IMR-90 (cell line): ENCODE results near the gene CKAP5. TPM values are rescaled to one million over a fixed set of nuclear protein-coding genes. Genes with fewer than 3 reads are reported as not detected.

Source experiments
- ATAC-seq: fragments of 200-7000 bp; cut with Tn5 transposase; 2 replicates; pipeline ENCODE4 v1.9.1; 2020; ENCODE audit warnings: low read depth, mild to moderate bottlenecking, moderate library complexity
- BruUV-seq: library from RNA; stranded (reverse); fragments of 400-500 nt; replicated peaks from 2 replicates; lab custom pipeline; 2021; lab: Mats Ljungman, UMichigan
- CTCF ChIA-PET: fragments of 300-600 bp; formaldehyde crosslinking; extraction: SDS; loops from one replicate; lab custom pipeline; 2021; ENCODE audit warnings: antibody characterized with exemption; lab: Yijun Ruan, JAX
- POLR2A ChIA-PET: fragments of 300-600 bp; sonication (Branson Sonifier 250); formaldehyde crosslinking; loops from one replicate; lab custom pipeline; 2022; ENCODE audit warnings: antibody characterized with exemption; ENCODE audit not compliant: unreplicated experiment; lab: Charles Lee
- DNase-seq: peaks from one replicate; pipeline ENCODE4 v3.0.0; 2013
- H2AFZ ChIP-seq: replicated peaks from 2 replicates; pipeline ENCODE3; 2013; ENCODE audit warnings: low read length, mild to moderate bottlenecking; ENCODE audit not compliant: poor library complexity
- H2AK5ac ChIP-seq: 2 replicates; pipeline ENCODE4 v1.6.1; 2013; ENCODE audit warnings: low read depth, low read length, inconsistent platforms
- H2AK9ac ChIP-seq: replicated peaks from 2 replicates; pipeline ENCODE3; 2013; ENCODE audit warnings: mild to moderate bottlenecking, low read depth, low read length, moderate library complexity; ENCODE audit not compliant: poor library complexity
- H2BK120ac ChIP-seq: 2 replicates; pipeline ENCODE4 v1.6.1; 2013; ENCODE audit warnings: low read depth, low read length, inconsistent platforms
- H2BK15ac ChIP-seq: 3 replicates; pipeline ENCODE4 v1.6.1; 2013; ENCODE audit warnings: low read depth, low read length, inconsistent platforms
- H2BK20ac ChIP-seq: 2 replicates; pipeline ENCODE4 v1.6.1; 2013; ENCODE audit warnings: low read depth, mild to moderate bottlenecking, inconsistent platforms, low read length, moderate library complexity
- H2BK5ac ChIP-seq: 2 replicates; pipeline ENCODE4 v1.6.1; 2013; ENCODE audit warnings: mild to moderate bottlenecking, low read depth, low read length, inconsistent platforms; ENCODE audit not compliant: poor library complexity, severe bottlenecking
- H3K14ac ChIP-seq: replicated peaks from 2 replicates; pipeline ENCODE4 v1.6.1; 2013; ENCODE audit warnings: low read depth, low read length, inconsistent platforms
- H3K18ac ChIP-seq: 2 replicates; pipeline ENCODE4 v1.6.1; 2013; ENCODE audit warnings: low read depth, low read length, control low read depth
- H3K23ac ChIP-seq: 2 replicates; pipeline ENCODE4 v1.6.1; 2013; ENCODE audit warnings: low read depth, low read length, inconsistent platforms
- H3K27ac ChIP-seq: 2 replicates; pipeline ENCODE4 v1.5.1; 2013; ENCODE audit warnings: mild to moderate bottlenecking, control low read depth, low read length; ENCODE audit not compliant: insufficient read depth
- H3K27me3 ChIP-seq: 2 replicates; pipeline ENCODE4 v1.6.1; 2013; ENCODE audit warnings: low read length; ENCODE audit not compliant: control insufficient read depth, insufficient read depth
- H3K36me3 ChIP-seq: 2 replicates; pipeline ENCODE4 v1.6.1; 2013; ENCODE audit warnings: low read length, mixed read lengths; ENCODE audit not compliant: control insufficient read depth, insufficient read depth
- H3K4ac ChIP-seq: 2 replicates; pipeline ENCODE4 v1.6.1; 2013; ENCODE audit warnings: low read depth, low read length, inconsistent platforms
- H3K4me1 ChIP-seq: 2 replicates; pipeline ENCODE4 v1.6.1; 2013; ENCODE audit warnings: low read length, mixed read lengths; ENCODE audit not compliant: control insufficient read depth, insufficient read depth
- H3K4me2 ChIP-seq: 2 replicates; pipeline ENCODE4 v1.6.1; 2013; ENCODE audit warnings: low read depth, mild to moderate bottlenecking, control low read depth, low read length, moderate library complexity
- H3K4me3 ChIP-seq: 2 replicates; pipeline ENCODE4 v1.5.1; 2013; ENCODE audit warnings: low read depth, mild to moderate bottlenecking, control low read depth, low read length, moderate library complexity; ENCODE audit not compliant: insufficient read depth
- H3K56ac ChIP-seq: 2 replicates; pipeline ENCODE4 v1.6.1; 2013; ENCODE audit warnings: low read length, inconsistent platforms; ENCODE audit not compliant: insufficient read depth; ENCODE audit errors: extremely low read depth
- H3K79me1 ChIP-seq, 2 experiments: 2 replicates each; pipeline ENCODE4 v1.6.1; 2013; ENCODE audit warnings: low read length in 2 of 2, inconsistent platforms in 1 of 2, low read depth in 1 of 2
- H3K9ac ChIP-seq: 2 replicates; pipeline ENCODE4 v1.6.1; 2013; ENCODE audit warnings: low read depth, low read length, control low read depth
- H3K9me1 ChIP-seq: 2 replicates; pipeline ENCODE4 v1.6.1; 2013; ENCODE audit warnings: low read length, inconsistent platforms; ENCODE audit not compliant: insufficient read depth
- H3K9me3 ChIP-seq: 2 replicates; pipeline ENCODE4 v1.6.1; 2013; ENCODE audit warnings: low read length; ENCODE audit not compliant: control insufficient read depth, insufficient read depth
- H4K20me1 ChIP-seq: 2 replicates; pipeline ENCODE4 v1.6.1; 2013; ENCODE audit warnings: low read length, inconsistent platforms; ENCODE audit not compliant: insufficient read depth
- H4K5ac ChIP-seq: 2 replicates; pipeline ENCODE4 v1.6.1; 2013; ENCODE audit warnings: mild to moderate bottlenecking, low read depth, low read length, control low read depth
- H4K8ac ChIP-seq, 2 experiments: 2 replicates each; pipeline ENCODE4 v1.6.1; 2013; ENCODE audit warnings: low read depth in 2 of 2, low read length in 2 of 2, control low read depth in 1 of 2, inconsistent platforms in 1 of 2
- H4K91ac ChIP-seq: 2 replicates; pipeline ENCODE4 v1.6.1; 2013; ENCODE audit warnings: low read depth, low read length, inconsistent platforms; ENCODE audit not compliant: insufficient read depth
- MAFK ChIP-seq: IDR thresholded peaks from 2 replicates; pipeline ENCODE4 v1.6.1; 2012; ENCODE audit warnings: low read depth, low read length, improper control_type of control experiment
- MAZ ChIP-seq: IDR thresholded peaks from 2 replicates; pipeline ENCODE4 v1.6.1; 2012; ENCODE audit warnings: low read depth, mild to moderate bottlenecking, low read length, improper control_type of control experiment, moderate library complexity, borderline replicate concordance
- NFE2L2 ChIP-seq: fragments of 150-350 bp; IDR thresholded peaks from 2 replicates; pipeline ENCODE4 v1.6.1; 2016; ENCODE audit warnings: low read depth, mild to moderate bottlenecking, low read length
- RAD21 ChIP-seq: IDR thresholded peaks from 2 replicates; pipeline ENCODE4 v1.6.1; 2012; ENCODE audit warnings: low read length, improper control_type of control experiment
- RCOR1 ChIP-seq: IDR thresholded peaks from 2 replicates; pipeline ENCODE4 v1.6.1; 2012; ENCODE audit warnings: mild to moderate bottlenecking, low read length, improper control_type of control experiment; ENCODE audit not compliant: insufficient replicate concordance
- USF2 ChIP-seq: fragments of 150-350 bp; IDR thresholded peaks from 2 replicates; pipeline ENCODE4 v1.6.1; 2017; ENCODE audit warnings: mild to moderate bottlenecking, antibody characterized with exemption, low read length, low read depth
- WGBS, 2 experiments: methylation state at CpG; one replicate each; pipeline versions ENCODE4 v1.1.5 to v1.1.7; 2013; ENCODE audit warnings: missing lambda C conversion rate in 2 of 2; ENCODE audit not compliant: insufficient read length in 1 of 2; ENCODE audit errors: extremely low coverage in 2 of 2; 5-methylcytosine and 5-hydroxymethylcytosine counted together
- dilution Hi-C: fragments of 300-500 bp; cut with HindIII; formaldehyde crosslinking; loops from one replicate; pipeline ENCODE4 v1.14.3; 2018; ENCODE audit warnings: low sequenced_read_pairs; ENCODE audit not compliant: unreplicated experiment
- in situ Hi-C: fragments of 300-500 bp; cut with MboI; formaldehyde crosslinking; loops from 3 replicates; pipeline ENCODE4 v1.14.3; 2019; ENCODE audit warnings: low sequenced_read_pairs, inconsistent platforms, mixed read lengths
- intact Hi-C: fragments of 100-400 bp; cut with micrococcal nuclease; formaldehyde crosslinking; loops from 2 replicates; pipeline ENCODE4 v1.10.0; 2022
- polyA plus RNA-seq, 3 experiments: library from polyadenylated mRNA; depleted of rRNA; stranded (reverse); fragments of >200 nt; gene quantifications; 2 replicates each; pipeline ENCODE4 v1.2.3, GENCODE V29; 2012; ENCODE audit warnings: low replicate concordance in 1 of 3
- total RNA-seq: library from RNA; depleted of rRNA; stranded (reverse); fragments of >200 nt; gene quantifications from 2 replicates; pipeline ENCODE4 v1.2.3, GENCODE V29; 2012

The CKAP5 gene
- total and polyA plus RNA-seq, 2 of the 4 experiments (the other 2 are of a cell fraction): 59.5 to 79.2 TPM

GRCh38 chr11:46877580-46877979 lies 31.5 kb upstream of the CKAP5 start:
- ATAC-seq (no peak), DNase-seq (no peak)
- Histone ChIP-seq H4K8ac (no peak overlapping the region), H3K4ac (no peak overlapping the region), H2BK120ac (no peak overlapping the region), H3K18ac (no peak overlapping the region), H3K9me3 (no peaks in the 10 kb centered on the region), H3K9me1 (peaks cover 7% of the 10 kb centered on the region; the same call in 1 of the 2 replicates), H2AK5ac (no peak overlapping the region), H3K14ac (no peak overlapping the region), H3K9ac (no peak overlapping the region), H4K5ac (no peak overlapping the region), H3K4me3 (no peak overlapping the region), H3K27me3 (no peaks in the 10 kb centered on the region), H4K91ac (no peak overlapping the region), H2BK20ac (no peak overlapping the region), H3K56ac (no peak overlapping the region), H2BK5ac (no peak overlapping the region), H2BK15ac (no peak overlapping the region), H3K79me1 (no peaks in the 10 kb centered on the region), H3K4me1 (no peaks in the 10 kb centered on the region), H2AFZ (no peak overlapping the region), H2AK9ac (no peak overlapping the region), H3K36me3 (peaks cover 25% of the 10 kb centered on the region), H4K20me1 (no peaks in the 10 kb centered on the region; the same call in 1 of the 2 replicates), H3K4me2 (no peak overlapping the region), H3K23ac (no peak overlapping the region), H3K27ac (no peak overlapping the region)
- intact Hi-C loops: no loop called here
- dilution Hi-C loops: no loop called here
- in situ Hi-C loops: loop anchor here (25.0 kb wide), 1 partner anchor 485 kb away; the partner anchor contains the start of gene MYBPC3
- ChIA-PET POLR2A (no interaction called here), CTCF (interaction anchor here (0.6 to 1.4 kb wide), 2 partner anchors 52 to 275 kb away, joined by 3 read pairs; no protein-coding TSS in a partner anchor)
- WGBS, 2 experiments: no CpG with 5 or more reads among the region's 1 CpG
- no TSS peak for BruUV-seq
- TF ChIP-seq USF2: no peak
- TF ChIP-seq NFE2L2: no peak
- TF ChIP-seq MAFK: no peak
- no peak for TF ChIP-seq RCOR1
- no peak for TF ChIP-seq MAZ
- TF ChIP-seq RAD21: no peak
